ENCODE measurements around the gene PKN1.

Gene PKN1

GRCh38 chr19:14520543-14520942 lies 87.4 kb downstream of the PKN1 start:
- TF ChIP-seq CTCF (IDR thresholded peaks at IDR 0.05), result no peak
- Histone ChIP-seq H3K27me3 (no peaks in the 10 kb centered on the region), H3K9me3 (no peaks in the 10 kb centered on the region), H3K36me3 (peaks cover 10 to 16% (median 13%) of the 10 kb centered on the region in 3 donors), H3K27ac (no peak overlapping the region), H3K4me1 (peaks cover 0 to 23% (median 19%) of the 10 kb centered on the region in 4 donors), H3K4me3 (no peak overlapping the region)
- intact Hi-C loops (cut with DNase I; ENCODE audit: low total_unique reads), result no loop called here
- no peak for DNase-seq
